ENCODE data around the gene SLC35A5. TPM values are rescaled to one million over a fixed set of nuclear protein-coding genes. Genes with fewer than 3 reads are reported as not detected.

SLC35A5 gene
- total RNA-seq, 1 experiment from 2014 or later: 39.2 TPM

DNA sequence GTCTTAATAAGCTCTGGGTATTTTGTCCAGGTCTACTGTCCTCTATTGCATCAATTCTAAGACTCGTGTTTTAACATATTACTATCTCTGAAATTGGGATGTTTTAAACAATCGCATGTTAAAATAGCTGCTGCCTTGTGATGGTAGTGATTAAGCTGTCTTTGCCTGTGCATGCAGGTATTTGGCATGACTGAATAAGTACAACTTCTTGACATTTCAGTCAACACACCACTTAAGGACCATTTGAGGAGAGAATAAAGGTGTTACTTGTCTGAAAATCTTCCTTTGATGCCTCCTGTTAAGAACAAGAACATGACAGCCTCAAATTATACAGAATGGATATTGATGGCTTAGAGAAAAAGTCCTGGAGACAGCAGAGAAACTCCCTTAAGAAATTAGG, 33.0 kb downstream of the SLC35A5 start:
- ATAC-seq (no peak), DNase-seq (ENCODE audit: low spot score) (no peak)
- no peaks in the 10 kb centered on the region for H3K27me3 Mint-ChIP-seq (ENCODE audit: low read depth)
- TF ChIP-seq, protein P1, sequence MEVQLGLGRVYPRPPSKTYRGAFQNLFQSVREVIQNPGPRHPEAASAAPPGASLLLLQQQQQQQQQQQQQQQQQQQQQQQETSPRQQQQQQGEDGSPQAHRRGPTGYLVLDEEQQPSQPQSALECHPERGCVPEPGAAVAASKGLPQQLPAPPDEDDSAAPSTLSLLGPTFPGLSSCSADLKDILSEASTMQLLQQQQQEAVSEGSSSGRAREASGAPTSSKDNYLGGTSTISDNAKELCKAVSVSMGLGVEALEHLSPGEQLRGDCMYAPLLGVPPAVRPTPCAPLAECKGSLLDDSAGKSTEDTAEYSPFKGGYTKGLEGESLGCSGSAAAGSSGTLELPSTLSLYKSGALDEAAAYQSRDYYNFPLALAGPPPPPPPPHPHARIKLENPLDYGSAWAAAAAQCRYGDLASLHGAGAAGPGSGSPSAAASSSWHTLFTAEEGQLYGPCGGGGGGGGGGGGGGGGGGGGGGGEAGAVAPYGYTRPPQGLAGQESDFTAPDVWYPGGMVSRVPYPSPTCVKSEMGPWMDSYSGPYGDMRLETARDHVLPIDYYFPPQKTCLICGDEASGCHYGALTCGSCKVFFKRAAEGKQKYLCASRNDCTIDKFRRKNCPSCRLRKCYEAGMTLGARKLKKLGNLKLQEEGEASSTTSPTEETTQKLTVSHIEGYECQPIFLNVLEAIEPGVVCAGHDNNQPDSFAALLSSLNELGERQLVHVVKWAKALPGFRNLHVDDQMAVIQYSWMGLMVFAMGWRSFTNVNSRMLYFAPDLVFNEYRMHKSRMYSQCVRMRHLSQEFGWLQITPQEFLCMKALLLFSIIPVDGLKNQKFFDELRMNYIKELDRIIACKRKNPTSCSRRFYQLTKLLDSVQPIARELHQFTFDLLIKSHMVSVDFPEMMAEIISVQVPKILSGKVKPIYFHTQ (CRISPR knock-in tag; IDR thresholded peaks at IDR 0.05): no peak
- TF ChIP-seq SP1 (CRISPR knock-in tag; conservative IDR thresholded peaks at IDR 0.05): no peak
- no peak for TF ChIP-seq CBFB (CRISPR knock-in tag; IDR thresholded peaks at IDR 0.05; ENCODE audit: low read depth)
- TF ChIP-seq SOX15 (CRISPR knock-in tag; IDR thresholded peaks at IDR 0.05): no peak
- TF ChIP-seq, protein P2, sequence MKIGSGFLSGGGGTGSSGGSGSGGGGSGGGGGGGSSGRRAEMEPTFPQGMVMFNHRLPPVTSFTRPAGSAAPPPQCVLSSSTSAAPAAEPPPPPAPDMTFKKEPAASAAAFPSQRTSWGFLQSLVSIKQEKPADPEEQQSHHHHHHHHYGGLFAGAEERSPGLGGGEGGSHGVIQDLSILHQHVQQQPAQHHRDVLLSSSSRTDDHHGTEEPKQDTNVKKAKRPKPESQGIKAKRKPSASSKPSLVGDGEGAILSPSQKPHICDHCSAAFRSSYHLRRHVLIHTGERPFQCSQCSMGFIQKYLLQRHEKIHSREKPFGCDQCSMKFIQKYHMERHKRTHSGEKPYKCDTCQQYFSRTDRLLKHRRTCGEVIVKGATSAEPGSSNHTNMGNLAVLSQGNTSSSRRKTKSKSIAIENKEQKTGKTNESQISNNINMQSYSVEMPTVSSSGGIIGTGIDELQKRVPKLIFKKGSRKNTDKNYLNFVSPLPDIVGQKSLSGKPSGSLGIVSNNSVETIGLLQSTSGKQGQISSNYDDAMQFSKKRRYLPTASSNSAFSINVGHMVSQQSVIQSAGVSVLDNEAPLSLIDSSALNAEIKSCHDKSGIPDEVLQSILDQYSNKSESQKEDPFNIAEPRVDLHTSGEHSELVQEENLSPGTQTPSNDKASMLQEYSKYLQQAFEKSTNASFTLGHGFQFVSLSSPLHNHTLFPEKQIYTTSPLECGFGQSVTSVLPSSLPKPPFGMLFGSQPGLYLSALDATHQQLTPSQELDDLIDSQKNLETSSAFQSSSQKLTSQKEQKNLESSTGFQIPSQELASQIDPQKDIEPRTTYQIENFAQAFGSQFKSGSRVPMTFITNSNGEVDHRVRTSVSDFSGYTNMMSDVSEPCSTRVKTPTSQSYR (CRISPR knock-in tag; IDR thresholded peaks at IDR 0.05): no peak
- TF ChIP-seq TP53 (CRISPR knock-in tag; IDR thresholded peaks at IDR 0.05): no peak
- TF ChIP-seq ZNF396 (CRISPR knock-in tag; IDR thresholded peaks at IDR 0.05; ENCODE audit: borderline replicate concordance): no peak
- no peak for TF ChIP-seq ZNF263 (CRISPR knock-in tag; IDR thresholded peaks at IDR 0.05; ENCODE audit: low read depth)
- no peak for TF ChIP-seq ZNF121 (CRISPR knock-in tag; IDR thresholded peaks at IDR 0.05)
- no peak for TF ChIP-seq EMX1 (CRISPR knock-in tag; IDR thresholded peaks at IDR 0.05)
- TF ChIP-seq OVOL2 (CRISPR knock-in tag; IDR thresholded peaks at IDR 0.05; ENCODE audit: borderline replicate concordance): no peak
- no peak for TF ChIP-seq ZNF423 (CRISPR knock-in tag; IDR thresholded peaks at IDR 0.05)
- no peak for TF ChIP-seq IRF2 (CRISPR knock-in tag; IDR thresholded peaks at IDR 0.05; ENCODE audit: borderline replicate concordance, low read depth)
- TF ChIP-seq, protein P3, sequence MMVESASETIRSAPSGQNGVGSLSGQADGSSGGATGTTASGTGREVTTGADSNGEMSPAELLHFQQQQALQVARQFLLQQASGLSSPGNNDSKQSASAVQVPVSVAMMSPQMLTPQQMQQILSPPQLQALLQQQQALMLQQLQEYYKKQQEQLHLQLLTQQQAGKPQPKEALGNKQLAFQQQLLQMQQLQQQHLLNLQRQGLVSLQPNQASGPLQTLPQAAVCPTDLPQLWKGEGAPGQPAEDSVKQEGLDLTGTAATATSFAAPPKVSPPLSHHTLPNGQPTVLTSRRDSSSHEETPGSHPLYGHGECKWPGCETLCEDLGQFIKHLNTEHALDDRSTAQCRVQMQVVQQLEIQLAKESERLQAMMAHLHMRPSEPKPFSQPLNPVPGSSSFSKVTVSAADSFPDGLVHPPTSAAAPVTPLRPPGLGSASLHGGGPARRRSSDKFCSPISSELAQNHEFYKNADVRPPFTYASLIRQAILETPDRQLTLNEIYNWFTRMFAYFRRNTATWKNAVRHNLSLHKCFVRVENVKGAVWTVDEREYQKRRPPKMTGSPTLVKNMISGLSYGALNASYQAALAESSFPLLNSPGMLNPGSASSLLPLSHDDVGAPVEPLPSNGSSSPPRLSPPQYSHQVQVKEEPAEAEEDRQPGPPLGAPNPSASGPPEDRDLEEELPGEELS (CRISPR knock-in tag; IDR thresholded peaks at IDR 0.05): no peak
- TF ChIP-seq, protein P4, sequence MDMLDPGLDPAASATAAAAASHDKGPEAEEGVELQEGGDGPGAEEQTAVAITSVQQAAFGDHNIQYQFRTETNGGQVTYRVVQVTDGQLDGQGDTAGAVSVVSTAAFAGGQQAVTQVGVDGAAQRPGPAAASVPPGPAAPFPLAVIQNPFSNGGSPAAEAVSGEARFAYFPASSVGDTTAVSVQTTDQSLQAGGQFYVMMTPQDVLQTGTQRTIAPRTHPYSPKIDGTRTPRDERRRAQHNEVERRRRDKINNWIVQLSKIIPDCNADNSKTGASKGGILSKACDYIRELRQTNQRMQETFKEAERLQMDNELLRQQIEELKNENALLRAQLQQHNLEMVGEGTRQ (CRISPR knock-in tag; IDR thresholded peaks at IDR 0.05): no peak
- TF ChIP-seq FOXP1 (CRISPR knock-in tag; IDR thresholded peaks at IDR 0.05; ENCODE audit: borderline replicate concordance): no peak
- TF ChIP-seq, protein P5, sequence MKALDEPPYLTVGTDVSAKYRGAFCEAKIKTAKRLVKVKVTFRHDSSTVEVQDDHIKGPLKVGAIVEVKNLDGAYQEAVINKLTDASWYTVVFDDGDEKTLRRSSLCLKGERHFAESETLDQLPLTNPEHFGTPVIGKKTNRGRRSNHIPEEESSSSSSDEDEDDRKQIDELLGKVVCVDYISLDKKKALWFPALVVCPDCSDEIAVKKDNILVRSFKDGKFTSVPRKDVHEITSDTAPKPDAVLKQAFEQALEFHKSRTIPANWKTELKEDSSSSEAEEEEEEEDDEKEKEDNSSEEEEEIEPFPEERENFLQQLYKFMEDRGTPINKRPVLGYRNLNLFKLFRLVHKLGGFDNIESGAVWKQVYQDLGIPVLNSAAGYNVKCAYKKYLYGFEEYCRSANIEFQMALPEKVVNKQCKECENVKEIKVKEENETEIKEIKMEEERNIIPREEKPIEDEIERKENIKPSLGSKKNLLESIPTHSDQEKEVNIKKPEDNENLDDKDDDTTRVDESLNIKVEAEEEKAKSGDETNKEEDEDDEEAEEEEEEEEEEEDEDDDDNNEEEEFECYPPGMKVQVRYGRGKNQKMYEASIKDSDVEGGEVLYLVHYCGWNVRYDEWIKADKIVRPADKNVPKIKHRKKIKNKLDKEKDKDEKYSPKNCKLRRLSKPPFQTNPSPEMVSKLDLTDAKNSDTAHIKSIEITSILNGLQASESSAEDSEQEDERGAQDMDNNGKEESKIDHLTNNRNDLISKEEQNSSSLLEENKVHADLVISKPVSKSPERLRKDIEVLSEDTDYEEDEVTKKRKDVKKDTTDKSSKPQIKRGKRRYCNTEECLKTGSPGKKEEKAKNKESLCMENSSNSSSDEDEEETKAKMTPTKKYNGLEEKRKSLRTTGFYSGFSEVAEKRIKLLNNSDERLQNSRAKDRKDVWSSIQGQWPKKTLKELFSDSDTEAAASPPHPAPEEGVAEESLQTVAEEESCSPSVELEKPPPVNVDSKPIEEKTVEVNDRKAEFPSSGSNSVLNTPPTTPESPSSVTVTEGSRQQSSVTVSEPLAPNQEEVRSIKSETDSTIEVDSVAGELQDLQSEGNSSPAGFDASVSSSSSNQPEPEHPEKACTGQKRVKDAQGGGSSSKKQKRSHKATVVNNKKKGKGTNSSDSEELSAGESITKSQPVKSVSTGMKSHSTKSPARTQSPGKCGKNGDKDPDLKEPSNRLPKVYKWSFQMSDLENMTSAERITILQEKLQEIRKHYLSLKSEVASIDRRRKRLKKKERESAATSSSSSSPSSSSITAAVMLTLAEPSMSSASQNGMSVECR (CRISPR knock-in tag; IDR thresholded peaks at IDR 0.05; ENCODE audit: borderline replicate concordance): no peak
- no peaks in the 10 kb centered on the region for H3K9me3 Mint-ChIP-seq
- H3K36me3 Mint-ChIP-seq: no peaks in the 10 kb centered on the region
- ChIA-PET POLR2A (no interaction called here), CTCF (no interaction called here)
- H3K4me3 Mint-ChIP-seq: no peak overlapping the region
- no peak overlapping the region for H3K27ac Mint-ChIP-seq
- peaks cover 12% of the 10 kb centered on the region for H3K4me1 Mint-ChIP-seq
